NCI-H524 treated with DMSO at 0.1 percent for 48 hours (cell line): ENCODE results near the gene TRAPPC14.
A peak's percentile ranks its signal among the peaks of the same experiment; 100 is the strongest.
"Not testable (repeated sequence)": the region's sequence is repeated elsewhere in the genome, so short reads cannot be mapped to it uniquely, and the experiment has no call there.

ENCODE experiments used
- DNase-seq: peaks from one replicate; lab custom pipeline; 2025; lab: John Stamatoyannopoulos, UW

TRAPPC14 gene

DNA sequence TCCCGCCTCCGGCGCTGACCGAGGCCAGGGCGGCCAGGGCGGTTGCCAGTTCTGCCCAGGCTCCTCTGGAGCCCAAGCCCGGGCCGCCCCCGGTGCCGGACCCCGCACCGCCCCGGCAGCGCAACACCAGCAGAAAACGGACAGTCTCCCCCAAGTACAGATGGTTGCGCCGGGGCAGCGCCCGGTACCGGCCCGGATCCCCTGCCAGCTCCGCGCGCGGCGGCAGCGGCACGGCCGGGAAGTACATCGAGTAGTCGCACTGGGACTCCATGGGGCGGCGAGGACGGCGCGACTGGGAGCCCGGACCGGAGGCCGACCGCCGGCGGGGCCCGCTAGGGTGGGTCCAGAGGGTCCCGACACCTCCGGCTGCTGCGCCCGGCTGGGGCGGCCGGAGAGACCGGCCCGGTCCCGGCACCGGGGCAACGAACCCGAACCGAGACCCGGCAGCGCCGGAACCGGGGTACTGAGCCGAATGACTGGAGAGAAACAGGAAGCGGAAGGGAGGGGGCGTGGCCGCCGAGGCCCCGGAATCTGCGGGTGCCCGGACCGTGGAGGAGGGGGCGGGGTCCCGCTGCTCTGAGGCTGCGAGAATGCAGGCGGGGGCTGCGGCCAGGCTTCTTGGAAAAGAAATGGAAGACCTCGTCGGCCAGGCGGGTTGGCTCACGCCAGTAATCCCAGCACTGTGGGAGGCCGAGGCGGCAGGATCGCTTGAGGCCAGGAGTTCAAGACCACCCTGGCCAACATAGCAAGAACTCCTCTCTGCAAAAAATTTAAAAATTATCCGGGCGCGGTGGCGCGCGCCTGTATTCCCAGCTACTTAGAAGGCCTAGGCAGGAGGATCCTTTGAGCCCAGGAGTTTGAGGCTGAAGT, at the start of gene TRAPPC14:
Gene TRAPPC14 (minus strand): TSS at position 495 of the 870 bp plus-strand sequence. CDS start 224 bp downstream, at position 271.
- no peak for DNase-seq

GRCh38 chr7:100204454-100204853, 45.9 kb upstream of the TRAPPC14 start:
- DNase-seq, result no peak

DNA sequence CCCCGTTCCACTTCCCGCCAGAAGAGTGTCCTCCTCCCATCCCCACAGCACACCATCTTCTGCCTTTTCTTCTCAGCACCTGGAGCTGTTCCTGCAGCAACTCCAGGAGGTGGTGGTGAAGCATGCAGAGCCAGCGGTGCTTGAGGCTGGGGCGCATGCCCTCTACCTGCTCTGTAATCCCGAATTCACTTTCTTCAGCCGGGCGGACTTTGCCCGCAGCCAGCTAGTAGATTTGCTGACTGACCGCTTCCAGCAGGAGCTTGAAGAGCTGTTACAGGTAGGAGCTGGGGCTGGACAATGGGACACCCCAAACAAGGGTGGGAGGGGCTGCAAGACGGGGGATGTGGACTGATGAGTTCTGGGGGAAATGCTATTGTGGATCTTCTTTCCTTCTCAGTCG, 42.2 kb upstream of the TRAPPC14 start:
- DNase-seq, result no peak

GRCh38 chr7:100198266-100198665, 39.7 kb upstream of the TRAPPC14 start:
- no peak for DNase-seq

DNA sequence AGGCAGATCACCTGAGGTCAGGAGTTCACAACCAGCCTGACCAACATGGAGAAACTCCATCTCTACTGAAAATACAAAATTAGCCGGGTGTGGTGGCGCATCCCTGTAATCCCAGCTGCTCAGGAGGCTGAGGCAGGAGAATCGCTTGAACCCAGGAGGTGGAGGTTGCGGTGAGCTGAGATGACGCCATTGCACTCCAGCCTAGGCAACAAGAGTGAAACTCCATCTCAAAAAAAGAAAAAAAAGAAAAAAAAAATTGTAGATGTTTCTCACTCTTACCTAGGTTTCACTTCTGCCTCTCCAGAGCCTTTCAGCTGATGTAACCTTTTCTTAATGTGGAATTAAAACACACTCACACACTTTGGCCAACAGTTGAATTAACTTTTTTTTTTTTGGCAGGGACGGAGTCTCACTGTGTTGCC, 37.4 kb upstream of the TRAPPC14 start:
- not testable (repeated sequence) for DNase-seq

DNA sequence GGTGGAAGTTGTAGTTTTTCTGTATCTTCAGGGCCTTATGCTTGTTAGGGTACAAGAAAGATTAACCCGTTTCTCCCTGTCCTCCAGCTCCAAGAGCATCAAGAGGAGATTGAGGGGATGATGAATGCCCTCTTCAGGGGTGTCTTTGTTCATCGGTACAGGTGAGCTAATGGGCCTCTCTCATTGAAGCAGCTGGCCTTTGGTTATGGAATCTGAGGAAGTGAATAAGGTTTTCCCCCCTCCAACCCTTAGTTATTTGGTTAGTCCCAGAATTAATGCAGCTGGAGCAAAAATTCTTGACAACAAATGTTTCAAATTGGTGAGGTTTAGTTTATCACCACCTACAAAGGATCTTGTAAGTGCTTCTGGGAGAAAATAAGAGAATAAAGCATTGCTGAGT, 36.7 kb upstream of the TRAPPC14 start:
- DNase-seq, result no peak

DNA sequence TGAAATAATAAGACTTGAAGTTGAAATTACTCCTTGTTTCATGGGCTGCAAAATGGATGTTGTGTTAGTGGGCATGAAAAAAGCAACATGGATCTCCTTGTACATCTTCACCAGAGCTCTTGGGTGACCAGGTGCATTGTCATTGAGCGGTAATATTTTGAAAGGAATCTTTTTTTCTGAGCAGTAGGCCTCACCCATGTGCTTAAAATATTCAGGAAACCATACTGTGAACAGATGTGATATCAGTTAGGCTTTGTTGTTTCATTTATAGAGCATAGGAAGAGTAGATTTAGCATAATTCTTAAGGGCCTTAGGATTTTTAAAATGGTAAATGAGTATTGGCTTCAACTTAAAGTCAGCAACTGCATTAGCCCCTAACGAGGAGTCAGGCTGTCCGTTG, 34.4 kb upstream of the TRAPPC14 start:
- no peak for DNase-seq

DNA sequence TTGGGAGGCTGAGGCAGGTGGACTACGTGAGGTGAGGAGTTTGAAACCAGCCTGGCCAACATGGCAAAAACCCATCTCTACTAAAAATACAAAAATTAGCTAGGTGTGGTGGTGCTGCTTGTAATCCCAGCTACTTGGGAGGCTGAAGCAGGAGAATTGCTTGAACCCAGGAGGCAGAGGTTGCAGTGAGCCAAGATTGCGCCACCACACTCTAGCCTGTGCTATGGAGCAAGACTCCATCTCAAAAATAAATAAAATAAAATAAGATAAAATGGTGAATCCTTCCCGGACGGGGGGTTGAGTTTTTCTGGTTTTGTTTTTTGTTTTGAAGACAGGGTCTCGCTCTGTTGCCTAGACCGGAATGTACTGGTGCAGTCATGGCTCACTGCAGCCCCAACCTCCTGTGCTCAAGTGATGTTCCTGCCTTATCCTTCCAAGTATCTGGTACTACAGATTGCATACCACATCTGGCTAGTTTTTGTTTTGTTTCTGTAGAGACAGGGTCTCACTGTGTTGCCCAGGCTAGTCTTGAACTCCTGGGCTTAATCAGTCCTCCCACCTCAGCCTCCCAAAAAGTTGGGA, 33.8 kb upstream of the TRAPPC14 start:
- not testable (repeated sequence) for DNase-seq

DNA sequence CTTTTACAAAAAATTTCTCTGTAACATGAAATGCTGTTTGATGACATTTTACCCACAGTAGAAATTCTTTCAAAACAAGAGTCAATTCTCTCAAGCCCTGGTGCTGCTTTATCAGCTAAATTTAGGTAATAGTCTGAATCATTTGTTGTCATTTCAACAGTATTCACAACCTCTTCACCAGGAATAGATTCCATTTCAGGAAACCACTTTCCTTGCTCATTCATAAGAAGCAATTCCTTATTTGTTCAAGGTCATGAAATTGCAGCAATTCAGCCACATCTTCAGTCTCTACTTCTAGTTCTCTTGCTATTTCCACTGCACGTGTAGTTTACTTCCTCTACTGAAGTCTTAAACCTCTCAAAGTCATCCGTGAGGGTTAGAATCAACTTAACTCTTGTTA, 33.3 kb upstream of the TRAPPC14 start:
- DNase-seq, result no peak

DNA sequence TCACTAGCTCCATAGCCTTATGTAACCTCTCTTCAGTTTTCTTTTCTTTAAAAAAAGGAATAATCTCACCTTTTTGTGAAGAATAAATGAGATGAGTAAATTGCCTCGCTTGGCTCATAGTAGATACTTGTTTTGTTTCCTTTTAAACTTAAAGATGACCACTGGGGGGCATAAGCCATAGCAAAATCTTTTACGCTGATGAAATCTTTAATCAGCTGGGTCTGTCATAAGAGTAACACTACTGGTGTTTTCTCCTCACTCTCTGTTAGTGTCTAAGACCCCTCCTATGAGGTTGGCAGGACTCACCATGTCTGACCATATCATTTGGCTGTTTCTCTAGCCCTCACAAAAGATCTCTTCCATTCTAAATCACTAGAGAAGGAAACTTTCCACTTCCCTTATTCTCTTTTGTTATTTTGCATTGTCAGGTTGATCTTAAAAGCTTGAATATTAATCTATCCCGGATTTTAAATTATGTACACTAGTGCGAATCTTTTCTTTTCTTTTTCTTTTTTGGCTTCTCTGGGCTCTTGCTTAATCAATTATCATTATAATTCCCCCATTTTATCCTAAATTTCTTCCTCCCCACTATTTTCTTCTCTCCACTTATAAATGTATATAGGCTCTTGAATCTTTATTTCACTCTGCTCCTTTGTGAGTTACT, 31.7 kb upstream of the TRAPPC14 start:
- no peak for DNase-seq

- DNase-seq, result no peak
Measured at GRCh38 chr7:100189061-100189460, 30.5 kb upstream of the TRAPPC14 start.

DNA sequence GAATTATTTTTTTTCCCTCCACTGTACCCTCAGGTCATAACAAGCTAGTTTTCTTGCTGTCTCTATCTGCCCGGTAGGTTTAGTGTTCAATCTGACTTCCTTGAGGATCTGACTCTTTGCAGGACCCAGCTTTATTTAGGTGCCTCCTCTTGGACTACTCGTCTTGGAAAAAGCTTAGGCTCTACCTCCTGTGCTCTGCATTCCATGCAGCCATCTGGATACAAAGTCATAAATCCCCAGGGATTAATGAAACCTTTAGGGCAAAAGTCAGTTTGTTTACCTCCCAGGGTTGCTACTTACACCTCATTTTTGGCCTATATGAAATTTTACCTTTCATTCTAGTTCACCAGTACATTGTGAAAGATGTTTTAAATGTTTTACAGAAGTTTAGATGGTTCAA, 27.2 kb upstream of the TRAPPC14 start:
- DNase-seq, result peak; percentile 54

DNA sequence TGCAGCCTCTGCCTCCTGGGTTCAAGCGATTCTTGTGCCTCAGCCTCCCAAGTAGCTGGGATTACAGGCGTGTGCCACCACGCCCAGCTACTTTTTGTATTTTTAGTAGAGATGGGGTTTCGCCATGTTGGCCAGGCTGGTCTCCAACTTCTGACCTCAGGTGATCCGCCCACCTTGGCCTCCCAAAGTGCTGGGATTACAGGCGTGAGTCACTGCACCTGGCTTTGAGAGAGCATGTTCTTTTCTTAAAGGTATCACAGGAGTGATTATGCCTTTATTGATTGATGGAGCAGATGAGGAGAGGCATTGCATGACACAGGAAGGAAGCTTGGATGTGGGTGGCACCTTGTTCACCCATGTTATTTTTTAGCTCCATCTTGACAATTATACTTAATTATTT, 24.6 kb upstream of the TRAPPC14 start:
- not testable (repeated sequence) for DNase-seq

- DNase-seq, result not testable (repeated sequence)
Measured at GRCh38 chr7:100182616-100183015, 24.1 kb upstream of the TRAPPC14 start.

- DNase-seq, result not testable (repeated sequence)
Measured at GRCh38 chr7:100180084-100180483, 21.6 kb upstream of the TRAPPC14 start.

DNA sequence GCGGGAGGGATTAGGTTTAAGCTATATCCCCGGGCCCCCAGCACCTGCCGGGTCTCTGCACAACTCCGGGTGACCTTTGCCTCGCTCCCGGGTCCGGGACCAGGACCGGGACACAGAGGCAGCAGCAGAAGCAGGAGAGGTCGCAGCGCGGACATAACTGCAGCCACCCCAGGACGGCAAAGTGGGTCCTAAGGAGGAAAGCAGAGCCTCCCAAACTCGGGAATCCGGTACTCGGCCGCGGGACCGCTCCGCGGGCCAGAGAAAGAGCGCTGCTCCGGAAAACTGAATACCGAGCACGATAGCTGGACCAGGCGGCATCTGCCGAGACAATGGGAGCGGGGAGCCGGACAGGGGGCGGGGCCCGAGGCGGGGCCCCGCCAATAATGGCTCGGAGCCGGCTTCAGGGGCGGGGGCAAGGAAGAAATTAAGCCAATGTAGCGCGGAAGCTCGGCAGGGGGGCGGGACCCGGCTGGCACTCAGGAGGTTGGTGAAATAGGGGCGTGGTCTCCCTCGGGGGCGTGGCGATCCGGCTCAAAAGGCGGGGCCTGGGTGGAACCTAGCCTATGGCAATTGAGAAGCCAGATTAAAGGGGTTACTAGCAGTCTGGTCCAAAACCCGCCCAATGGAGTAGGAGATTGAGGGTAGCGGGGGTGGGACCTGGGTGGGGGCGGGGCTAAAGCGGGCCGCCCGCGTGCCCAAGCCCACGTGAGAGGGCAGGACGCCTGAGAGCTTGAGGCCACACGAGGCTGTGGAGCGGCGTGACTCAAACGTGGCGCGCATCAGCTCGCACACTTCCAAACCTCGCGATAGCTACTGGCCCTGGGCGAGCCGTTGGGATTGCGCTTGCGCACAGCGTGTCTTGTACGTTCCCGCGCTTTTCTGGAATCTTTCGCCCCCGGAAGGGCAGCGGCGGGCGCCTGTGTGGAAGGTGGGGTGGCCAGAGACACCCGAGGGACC, 18.8 kb upstream of the TRAPPC14 start, which contains the start of the genes GPC2 and STAG3:
Gene GPC2 (minus strand): TSS at position 337 of the 957 bp plus-strand sequence. CDS start 182 bp downstream, at position 155.
Gene STAG3 (plus strand): TSS at position 874 of the 957 bp plus-strand sequence. CDS start 2,639 bp downstream, outside the sequence.
- peak; percentile 71 for DNase-seq

- DNase-seq, result no peak
Measured at GRCh38 chr7:100176096-100177044, 17.8 kb upstream of the TRAPPC14 start.

GRCh38 chr7:100175296-100175935, 16.9 kb upstream of the TRAPPC14 start:
- DNase-seq, result no peak

- DNase-seq, result no peak
Measured at GRCh38 chr7:100174582-100174981, 16.1 kb upstream of the TRAPPC14 start.
